Neutrophil (primary cell): ENCODE data around the gene NDUFS3.

Experiments used
- H3K27ac ChIP-seq: fragments of 200-600 bp; sonication (generic); 2 replicates; pipeline ENCODE4 v1.5.1; 2016; ENCODE audit warnings: mild to moderate bottlenecking, moderate library complexity
- H3K27me3 ChIP-seq: fragments of 200-600 bp; sonication (generic); 2 replicates; pipeline ENCODE4 v1.6.0; 2016; ENCODE audit warnings: mild to moderate bottlenecking
- H3K36me3 ChIP-seq: fragments of 200-600 bp; sonication (generic); 2 replicates; pipeline ENCODE4 v1.5.1; 2017
- H3K4me1 ChIP-seq, 2 experiments: fragments of 200-600 bp in 1 of 2; sonication (generic) in 1 of 2; 1 replicate in 1 of 2; 2 replicates in 1 of 2; pipeline versions ENCODE4 v1.5.1 to v1.6.1; 2013 to 2016; ENCODE audit warnings: low read depth in 1 of 2, low read length in 1 of 2, mild to moderate bottlenecking in 1 of 2, moderate library complexity in 1 of 2; ENCODE audit not compliant: control insufficient read depth in 1 of 2, insufficient read depth in 1 of 2
- H3K4me3 ChIP-seq, 2 experiments: fragments of 200-600 bp in 1 of 2; sonication (generic) in 1 of 2; 1 replicate in 1 of 2; 2 replicates in 1 of 2; pipeline ENCODE4 v1.5.1; 2013 to 2016; ENCODE audit warnings: low read depth in 1 of 2, low read length in 1 of 2, mild to moderate bottlenecking in 1 of 2, moderate library complexity in 1 of 2
- H3K9me3 ChIP-seq: fragments of 200-600 bp; sonication (generic); 2 replicates; pipeline ENCODE4 v1.5.1; 2016
- TF ChIP-seq, protein P1 (sequence below): fragments of 200-600 bp; sonication (generic); IDR thresholded peaks from 2 replicates; pipeline ENCODE4 v1.5.1; 2016; ENCODE audit warnings: antibody characterized with exemption

Gene NDUFS3

GRCh38 chr11:47564933-47565339, 13.9 kb upstream of the NDUFS3 start:
- Histone ChIP-seq H3K4me1 (peaks cover 15% of the 10 kb centered on the region in 2 experiments), H3K9me3 (no peaks in the 10 kb centered on the region), H3K36me3 (no peaks in the 10 kb centered on the region), H3K27ac (peak overlapping the region; percentile 65), H3K27me3 (no peaks in the 10 kb centered on the region), H3K4me3 (peak overlapping the region; percentile 79 to 86)
- TF ChIP-seq, protein P1, sequence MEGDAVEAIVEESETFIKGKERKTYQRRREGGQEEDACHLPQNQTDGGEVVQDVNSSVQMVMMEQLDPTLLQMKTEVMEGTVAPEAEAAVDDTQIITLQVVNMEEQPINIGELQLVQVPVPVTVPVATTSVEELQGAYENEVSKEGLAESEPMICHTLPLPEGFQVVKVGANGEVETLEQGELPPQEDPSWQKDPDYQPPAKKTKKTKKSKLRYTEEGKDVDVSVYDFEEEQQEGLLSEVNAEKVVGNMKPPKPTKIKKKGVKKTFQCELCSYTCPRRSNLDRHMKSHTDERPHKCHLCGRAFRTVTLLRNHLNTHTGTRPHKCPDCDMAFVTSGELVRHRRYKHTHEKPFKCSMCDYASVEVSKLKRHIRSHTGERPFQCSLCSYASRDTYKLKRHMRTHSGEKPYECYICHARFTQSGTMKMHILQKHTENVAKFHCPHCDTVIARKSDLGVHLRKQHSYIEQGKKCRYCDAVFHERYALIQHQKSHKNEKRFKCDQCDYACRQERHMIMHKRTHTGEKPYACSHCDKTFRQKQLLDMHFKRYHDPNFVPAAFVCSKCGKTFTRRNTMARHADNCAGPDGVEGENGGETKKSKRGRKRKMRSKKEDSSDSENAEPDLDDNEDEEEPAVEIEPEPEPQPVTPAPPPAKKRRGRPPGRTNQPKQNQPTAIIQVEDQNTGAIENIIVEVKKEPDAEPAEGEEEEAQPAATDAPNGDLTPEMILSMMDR, result no peak

DNA sequence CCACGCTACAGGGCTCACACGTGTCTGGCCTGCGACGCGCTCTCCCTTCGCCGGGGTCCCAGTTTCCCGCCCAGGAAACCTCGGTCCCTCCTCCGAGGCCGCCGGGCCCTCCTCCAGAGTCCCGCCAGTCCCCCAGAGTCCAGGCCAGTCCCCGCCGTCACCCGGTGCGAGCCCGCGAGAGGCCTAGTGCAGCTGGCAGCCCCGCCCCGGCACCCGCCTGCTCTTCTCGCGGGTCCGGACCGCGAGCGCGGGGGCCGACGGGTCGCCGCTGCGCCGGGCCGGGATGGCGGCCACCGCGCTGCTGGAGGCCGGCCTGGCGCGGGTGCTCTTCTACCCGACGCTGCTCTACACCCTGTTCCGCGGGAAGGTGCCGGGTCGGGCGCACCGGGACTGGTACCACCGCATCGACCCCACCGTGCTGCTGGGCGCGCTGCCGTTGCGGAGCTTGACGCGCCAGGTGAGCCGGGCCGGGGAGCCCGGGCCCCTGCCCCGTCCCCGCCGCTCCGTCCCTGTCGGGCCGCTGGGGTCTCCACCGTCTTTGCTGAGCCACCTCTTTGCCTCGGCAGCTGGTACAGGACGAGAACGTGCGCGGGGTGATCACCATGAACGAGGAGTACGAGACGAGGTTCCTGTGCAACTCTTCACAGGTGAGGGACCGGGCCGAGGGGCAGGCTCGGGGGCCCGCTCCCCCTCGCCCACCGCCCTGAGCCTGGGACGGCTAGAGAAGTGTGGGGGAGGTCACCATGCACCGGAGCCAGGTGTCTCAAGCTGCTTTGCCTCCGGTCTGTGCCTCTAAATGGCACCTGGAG, 13.3 kb upstream of the NDUFS3 start, which contains the start of gene PTPMT1:
Gene PTPMT1, plus strand, starts transcription at position 260 of the 809 bp plus-strand sequence. Its CDS starts 24 bp downstream, at position 284.
- Histone ChIP-seq H3K36me3 (no peaks in the 10 kb centered on the region), H3K27ac (peak within 1 kb of the TSS; percentile 65), H3K4me1 (peaks cover 15% of the 10 kb centered on the region in 2 experiments), H3K4me3 (peak within 1 kb of the TSS; percentile 79 to 86), H3K27me3 (no peaks in the 10 kb centered on the region), H3K9me3 (no peaks in the 10 kb centered on the region)
- TF ChIP-seq, protein P1, result no peak

DNA sequence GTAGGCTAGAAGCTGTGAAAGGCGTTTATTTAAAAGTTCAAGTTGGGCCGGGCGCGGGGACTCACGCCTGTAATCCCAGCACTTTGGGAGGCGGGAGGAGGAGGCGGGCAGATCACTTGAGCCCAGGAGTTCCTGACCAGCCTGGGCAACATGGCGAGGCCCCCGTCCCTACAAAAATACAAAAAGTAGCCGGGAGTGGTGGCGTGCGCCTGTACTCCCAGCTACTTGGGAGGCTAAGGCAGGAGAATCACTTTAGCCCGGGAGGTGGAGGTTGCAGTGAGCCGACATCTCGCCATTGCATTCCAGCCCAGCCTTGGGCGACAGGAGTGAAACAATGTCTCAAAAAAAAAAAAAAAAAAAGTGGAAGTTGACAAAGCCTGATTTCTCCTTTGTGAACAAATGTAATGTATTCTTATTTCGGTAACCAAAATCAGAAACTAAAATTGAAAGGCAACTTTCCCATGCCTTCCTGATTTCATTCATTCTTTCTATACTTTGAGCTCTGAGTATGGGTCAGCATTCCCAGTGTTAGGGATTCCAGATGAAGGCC, 12.7 kb upstream of the NDUFS3 start:
- H3K27me3 ChIP-seq, result no peaks in the 10 kb centered on the region
- peak overlapping the region; percentile 65 for H3K27ac ChIP-seq
- H3K9me3 ChIP-seq, result no peaks in the 10 kb centered on the region
- H3K4me1 ChIP-seq, result peaks cover 15 to 21% of the 10 kb centered on the region in 2 experiments
- TF ChIP-seq, protein P1, result no peak
- peaks cover 2% of the 10 kb centered on the region for H3K36me3 ChIP-seq
- peak overlapping the region; percentile 79 to 86 for H3K4me3 ChIP-seq

- TF ChIP-seq, protein P1, result no peak
- Histone ChIP-seq H3K27ac (no peak overlapping the region), H3K4me1 (peaks cover 15 to 21% of the 10 kb centered on the region in 2 experiments), H3K27me3 (no peaks in the 10 kb centered on the region), H3K36me3 (peaks cover 36% of the 10 kb centered on the region), H3K4me3 (no peak overlapping the region), H3K9me3 (no peaks in the 10 kb centered on the region)
These were observed 9.2 kb upstream of the NDUFS3 start for GRCh38 chr11:47569646-47570045.

DNA sequence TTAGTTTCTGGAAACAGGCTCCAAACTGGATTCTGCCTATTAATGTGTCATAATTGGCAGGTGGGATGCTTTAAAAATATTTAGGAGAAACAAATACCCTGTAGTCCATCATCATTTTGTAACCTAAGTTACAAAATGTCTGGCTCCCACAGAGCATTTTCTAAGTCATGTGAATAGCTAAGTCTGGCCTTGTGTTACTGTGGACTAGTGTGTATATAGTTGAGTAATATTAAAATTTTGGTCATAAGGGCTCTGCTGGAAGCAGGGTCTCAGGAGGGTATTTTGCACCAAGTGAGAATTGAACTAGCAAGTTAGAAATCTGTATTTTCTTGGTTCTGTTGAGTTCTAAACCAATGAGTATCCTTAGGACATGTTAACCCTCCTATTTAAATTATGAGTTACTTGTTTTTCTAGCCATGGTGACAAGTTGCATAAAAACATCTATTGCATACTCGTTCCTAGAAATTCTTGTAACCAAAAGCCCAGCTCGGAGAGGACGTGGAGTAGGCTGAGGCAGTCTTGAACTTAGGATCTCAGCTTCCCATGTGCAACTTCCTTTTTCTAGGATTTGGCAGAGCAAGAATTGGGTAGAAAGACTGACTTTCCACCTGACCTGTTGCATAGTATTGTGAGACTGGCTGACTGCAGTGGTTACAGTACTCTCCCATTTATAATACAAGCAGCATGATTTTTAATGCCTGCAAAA, 8.1 kb upstream of the NDUFS3 start:
- Histone ChIP-seq H3K4me3 (no peak overlapping the region), H3K4me1 (peaks cover 8 to 11% of the 10 kb centered on the region in 2 experiments), H3K27me3 (no peaks in the 10 kb centered on the region), H3K27ac (no peak overlapping the region), H3K9me3 (no peaks in the 10 kb centered on the region), H3K36me3 (peaks cover 46% of the 10 kb centered on the region)
- TF ChIP-seq, protein P1, result no peak
